OCI-LY7 (cell line): Measurements from ENCODE around the gene EIF4E1B.

Source experiments
- CTCF ChIP-seq: fragments of 200-600 bp; sonication (generic); conservative IDR thresholded peaks from 2 replicates; pipeline ENCODE4 v1.5.1; 2014; ENCODE audit warnings: mild to moderate bottlenecking, antibody characterized with exemption, low read length, moderate library complexity, mixed read lengths
- EZH2phosphoT487 ChIP-seq: fragments of 200-600 bp; sonication (generic); IDR thresholded peaks from 2 replicates; pipeline ENCODE4 v1.6.1; 2018; ENCODE audit warnings: low read depth, borderline replicate concordance, mild to moderate bottlenecking, mixed run types, antibody characterized with exemption, low read length, moderate library complexity, mixed read lengths

DNA sequence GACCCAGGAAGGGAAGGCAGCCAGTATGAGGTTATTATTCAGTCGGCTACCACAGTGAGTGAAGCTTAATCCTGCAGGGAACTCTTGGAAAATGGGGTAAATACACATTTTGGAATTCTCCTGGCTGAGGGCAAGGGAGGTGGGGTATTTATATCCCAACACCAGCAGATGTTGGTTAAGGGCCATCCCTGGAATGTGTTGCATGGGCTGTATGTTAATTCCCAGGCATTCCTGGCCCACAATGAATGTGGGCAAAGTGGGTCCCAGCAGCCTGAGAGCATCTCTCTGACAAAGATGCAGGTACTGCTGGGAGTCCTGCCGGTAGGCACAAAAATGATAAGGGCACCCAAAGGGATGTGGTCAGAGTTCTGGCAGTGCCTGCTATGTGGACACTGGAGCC is 17.6 kb upstream of the EIF4E1B start:
- TF ChIP-seq CTCF: no peak
- no peak for TF ChIP-seq EZH2phosphoT487
